ENCODE data around the gene ADCY3.

ADCY3 gene

GRCh38 chr2:24821433-24821891, 98.6 kb downstream of the ADCY3 start:
- peak overlapping the region; percentile 59 for H3K27ac ChIP-seq (ENCODE audit: low read depth, low read length)
- peak overlapping the region; percentile 63 for H3K9ac ChIP-seq (ENCODE audit: low read length)
- H3K9me3 ChIP-seq (ENCODE audit: control insufficient read depth, insufficient read depth, low read depth, low read length), result no peaks in the 10 kb centered on the region
- H3K27me3 ChIP-seq (ENCODE audit: control insufficient read depth, insufficient read depth, low read length), result no peaks in the 10 kb centered on the region
- peak overlapping the region; percentile 18 for H3K4me3 ChIP-seq (ENCODE audit: low read depth, low read length)
- peaks cover 37% of the 10 kb centered on the region for H3K4me1 ChIP-seq (ENCODE audit: control insufficient read depth, insufficient read depth, low read length)
- peaks cover 67% of the 10 kb centered on the region for H3K36me3 ChIP-seq (ENCODE audit: control insufficient read depth, insufficient read depth, low read length)

- H3K4me3 ChIP-seq (ENCODE audit: low read depth, low read length), result no peak overlapping the region
- H3K27me3 ChIP-seq (ENCODE audit: control insufficient read depth, insufficient read depth, low read length), result no peaks in the 10 kb centered on the region
- H3K4me1 ChIP-seq (ENCODE audit: control insufficient read depth, insufficient read depth, low read length), result peaks cover 32% of the 10 kb centered on the region
- H3K27ac ChIP-seq (ENCODE audit: low read depth, low read length), result peak overlapping the region; percentile 59
- H3K9me3 ChIP-seq (ENCODE audit: control insufficient read depth, insufficient read depth, low read depth, low read length), result no peaks in the 10 kb centered on the region
- H3K36me3 ChIP-seq (ENCODE audit: control insufficient read depth, insufficient read depth, low read length), result peaks cover 74% of the 10 kb centered on the region
- H3K9ac ChIP-seq (ENCODE audit: low read length), result peak overlapping the region; percentile 63
Measured at GRCh38 chr2:24820598-24821432, 99.2 kb downstream of the ADCY3 start.

GRCh38 chr2:24820175-24820513, 99.9 kb downstream of the ADCY3 start:
- Histone ChIP-seq H3K27me3 (ENCODE audit: control insufficient read depth, insufficient read depth, low read length) (no peaks in the 10 kb centered on the region), H3K36me3 (ENCODE audit: control insufficient read depth, insufficient read depth, low read length) (peaks cover 80% of the 10 kb centered on the region), H3K9me3 (ENCODE audit: control insufficient read depth, insufficient read depth, low read depth, low read length) (no peaks in the 10 kb centered on the region), H3K4me3 (ENCODE audit: low read depth, low read length) (no peak overlapping the region), H3K27ac (ENCODE audit: low read depth, low read length) (no peak overlapping the region; the same call in 1 of the 2 replicates), H3K9ac (ENCODE audit: low read length) (no peak overlapping the region), H3K4me1 (ENCODE audit: control insufficient read depth, insufficient read depth, low read length) (peaks cover 30% of the 10 kb centered on the region)

- Histone ChIP-seq H3K27ac (ENCODE audit: low read depth, low read length) (no peak overlapping the region), H3K4me3 (ENCODE audit: low read depth, low read length) (no peak overlapping the region), H3K36me3 (ENCODE audit: control insufficient read depth, insufficient read depth, low read length) (peaks cover 83% of the 10 kb centered on the region), H3K9me3 (ENCODE audit: control insufficient read depth, insufficient read depth, low read depth, low read length) (no peaks in the 10 kb centered on the region), H3K27me3 (ENCODE audit: control insufficient read depth, insufficient read depth, low read length) (no peaks in the 10 kb centered on the region), H3K9ac (ENCODE audit: low read length) (no peak overlapping the region), H3K4me1 (ENCODE audit: control insufficient read depth, insufficient read depth, low read length) (peaks cover 30% of the 10 kb centered on the region)
Measured at GRCh38 chr2:24819442-24820174, 100.4 kb downstream of the ADCY3 start.

- H3K4me1 ChIP-seq (ENCODE audit: control insufficient read depth, insufficient read depth, low read length), result peaks cover 30% of the 10 kb centered on the region
- H3K9ac ChIP-seq (ENCODE audit: low read length), result no peak overlapping the region
- H3K4me3 ChIP-seq (ENCODE audit: low read depth, low read length), result no peak overlapping the region
- H3K27ac ChIP-seq (ENCODE audit: low read depth, low read length), result no peak overlapping the region
- no peaks in the 10 kb centered on the region for H3K9me3 ChIP-seq (ENCODE audit: control insufficient read depth, insufficient read depth, low read depth, low read length)
- no peaks in the 10 kb centered on the region for H3K27me3 ChIP-seq (ENCODE audit: control insufficient read depth, insufficient read depth, low read length)
- peaks cover 86% of the 10 kb centered on the region for H3K36me3 ChIP-seq (ENCODE audit: control insufficient read depth, insufficient read depth, low read length)
Measured at GRCh38 chr2:24818721-24819167, 101.3 kb downstream of the ADCY3 start.

- no peaks in the 10 kb centered on the region for H3K27me3 ChIP-seq (ENCODE audit: control insufficient read depth, insufficient read depth, low read length)
- H3K36me3 ChIP-seq (ENCODE audit: control insufficient read depth, insufficient read depth, low read length), result peaks cover 83% of the 10 kb centered on the region
- H3K4me1 ChIP-seq (ENCODE audit: control insufficient read depth, insufficient read depth, low read length), result peaks cover 18% of the 10 kb centered on the region
- no peak overlapping the region for H3K27ac ChIP-seq (ENCODE audit: low read depth, low read length)
- no peak overlapping the region for H3K9ac ChIP-seq (ENCODE audit: low read length)
- no peak overlapping the region for H3K4me3 ChIP-seq (ENCODE audit: low read depth, low read length)
- no peaks in the 10 kb centered on the region for H3K9me3 ChIP-seq (ENCODE audit: control insufficient read depth, insufficient read depth, low read depth, low read length)
Measured at GRCh38 chr2:24816884-24817283, 103.2 kb downstream of the ADCY3 start.

- peaks cover 13% of the 10 kb centered on the region for H3K4me1 ChIP-seq (ENCODE audit: control insufficient read depth, insufficient read depth, low read length)
- H3K36me3 ChIP-seq (ENCODE audit: control insufficient read depth, insufficient read depth, low read length), result peaks cover 83% of the 10 kb centered on the region
- no peak overlapping the region for H3K4me3 ChIP-seq (ENCODE audit: low read depth, low read length)
- no peak overlapping the region for H3K27ac ChIP-seq (ENCODE audit: low read depth, low read length)
- no peak overlapping the region for H3K9ac ChIP-seq (ENCODE audit: low read length)
- no peaks in the 10 kb centered on the region for H3K27me3 ChIP-seq (ENCODE audit: control insufficient read depth, insufficient read depth, low read length)
- no peaks in the 10 kb centered on the region for H3K9me3 ChIP-seq (ENCODE audit: control insufficient read depth, insufficient read depth, low read depth, low read length)
Measured at GRCh38 chr2:24816404-24816803, 103.6 kb downstream of the ADCY3 start.

GRCh38 chr2:24815171-24815570, 104.9 kb downstream of the ADCY3 start:
- H3K9me3 ChIP-seq (ENCODE audit: control insufficient read depth, insufficient read depth, low read depth, low read length), result no peaks in the 10 kb centered on the region
- no peaks in the 10 kb centered on the region for H3K27me3 ChIP-seq (ENCODE audit: control insufficient read depth, insufficient read depth, low read length)
- no peak overlapping the region for H3K4me3 ChIP-seq (ENCODE audit: low read depth, low read length)
- peaks cover under 1% of the 10 kb centered on the region; the same call in 1 of the 2 replicates for H3K4me1 ChIP-seq (ENCODE audit: control insufficient read depth, insufficient read depth, low read length)
- H3K9ac ChIP-seq (ENCODE audit: low read length), result no peak overlapping the region
- H3K36me3 ChIP-seq (ENCODE audit: control insufficient read depth, insufficient read depth, low read length), result peaks cover 70% of the 10 kb centered on the region
- no peak overlapping the region for H3K27ac ChIP-seq (ENCODE audit: low read depth, low read length)

- no peak overlapping the region for H3K9ac ChIP-seq (ENCODE audit: low read length)
- peaks cover 64% of the 10 kb centered on the region for H3K36me3 ChIP-seq (ENCODE audit: control insufficient read depth, insufficient read depth, low read length)
- no peaks in the 10 kb centered on the region for H3K4me1 ChIP-seq (ENCODE audit: control insufficient read depth, insufficient read depth, low read length)
- H3K27me3 ChIP-seq (ENCODE audit: control insufficient read depth, insufficient read depth, low read length), result no peaks in the 10 kb centered on the region
- no peaks in the 10 kb centered on the region for H3K9me3 ChIP-seq (ENCODE audit: control insufficient read depth, insufficient read depth, low read depth, low read length)
- no peak overlapping the region for H3K4me3 ChIP-seq (ENCODE audit: low read depth, low read length)
- no peak overlapping the region for H3K27ac ChIP-seq (ENCODE audit: low read depth, low read length)
Measured at GRCh38 chr2:24814516-24814915, 105.5 kb downstream of the ADCY3 start.

- Histone ChIP-seq H3K4me3 (ENCODE audit: low read depth, low read length) (no peak overlapping the region), H3K36me3 (ENCODE audit: control insufficient read depth, insufficient read depth, low read length) (peaks cover 56% of the 10 kb centered on the region), H3K4me1 (ENCODE audit: control insufficient read depth, insufficient read depth, low read length) (no peaks in the 10 kb centered on the region), H3K9me3 (ENCODE audit: control insufficient read depth, insufficient read depth, low read depth, low read length) (no peaks in the 10 kb centered on the region), H3K27me3 (ENCODE audit: control insufficient read depth, insufficient read depth, low read length) (no peaks in the 10 kb centered on the region), H3K27ac (ENCODE audit: low read depth, low read length) (no peak overlapping the region), H3K9ac (ENCODE audit: low read length) (no peak overlapping the region)
Measured at GRCh38 chr2:24813691-24814137, 106.3 kb downstream of the ADCY3 start.
